ENCODE results near the gene PCNA. TPM values are rescaled to one million over a fixed set of nuclear protein-coding genes. Genes with fewer than 3 reads are reported as not detected.

Gene PCNA
- total and polyA plus RNA-seq, 9 of the 15 experiments (the other 6 are each of a cell fraction or from before 2014, with no cell fraction given), result 213 to 390 (median 291) TPM

GRCh38 chr20:5131502-5131901 is 11.7 kb upstream of the PCNA start:
- CTCF ChIA-PET (ENCODE audit: low intra/inter-chr PET ratio), result no interaction called here
- Histone ChIP-seq H2AFZ (ENCODE audit: low read depth, low read length) (0 out of 2 replicates have a peak overlapping the region, but pooled peaks have one; percentile 4), H3K27me3 (ENCODE audit: control insufficient read depth in 2 of 2, insufficient read depth in 2 of 2, low read length in 2 of 2) (no peaks in the 10 kb centered on the region), H3K79me2 (ENCODE audit: control insufficient read depth, insufficient read depth, low read length) (peaks cover 61% of the 10 kb centered on the region), H3K4me1 (replicated peaks in 1 of 2; ENCODE audit: control insufficient read depth in 2 of 2, insufficient read depth in 2 of 2, low read length in 2 of 2) (peaks cover 5 to 14% of the 10 kb centered on the region in 2 experiments; a peak in 3 of 5 replicates), H3K9me1 (ENCODE audit: control insufficient read depth, insufficient read depth, low read length) (no peaks in the 10 kb centered on the region), H3K4me2 (ENCODE audit: insufficient read depth, low read length) (no peak overlapping the region), H3K27ac (ENCODE audit: extremely low read depth, low read depth, low read length) (no peak overlapping the region), H3K36me3 (ENCODE audit: control insufficient read depth, insufficient read depth, low read length) (no peaks in the 10 kb centered on the region), H4K20me1 (replicated peaks; ENCODE audit: control insufficient read depth, insufficient read depth, low read length) (no peaks in the 10 kb centered on the region), H3K9me3 (replicated peaks; ENCODE audit: control insufficient read depth, insufficient read depth, low read depth, low read length) (no peaks in the 10 kb centered on the region), H3K4me3 (no peak overlapping the region), H3K9ac (ENCODE audit: insufficient read depth in 1 of 2, low read depth in 2 of 2, low read length in 2 of 2) (no peak overlapping the region)
- TF ChIP-seq KDM1A (IDR thresholded peaks at IDR 0.05) (peak in 1 of 2 experiments; percentile 57; a peak in 2 of 4 replicates), RBM25 (IDR thresholded peaks at IDR 0.05; ENCODE audit: low read depth, low read length, severe bottlenecking) (peak; percentile 93), ATF7 (IDR thresholded peaks at IDR 0.05) (peak; percentile 31; the same call in 1 of the 2 replicates), BCOR (IDR thresholded peaks at IDR 0.05) (peak; percentile 77), PHF8 (IDR thresholded peaks at IDR 0.05; ENCODE audit: borderline replicate concordance, low read length) (no peak), MGA (IDR thresholded peaks at IDR 0.05) (no peak)
- no peak for DNase-seq (ENCODE audit: extremely low read depth in 1 of 4, low spot score in 3 of 4)
- in situ Hi-C loops (cut with MboI) (no loop called here), intact Hi-C loops (cut with micrococcal nuclease) (no loop called here)
- 52% methylated on average over 5 of the region's 5 CpGs for WGBS (ENCODE audit: insufficient coverage, low coverage, missing lambda C conversion rate)
- BruUV-seq (replicated peaks), result no TSS peak
- FAIRE-seq, result no peak
- POLR2A ChIA-PET, result interaction anchor here (1.0 to 1.1 kb wide), 4 partner anchors 9 to 22 kb away, joined by 3 to 5 read pairs (median 3); partner anchors contain the start of gene PCNA
- no peak for ATAC-seq

Measured in K562 (cell line).